BJ (cell line): ENCODE data around the gene HS3ST1. TPM values are rescaled to one million over a fixed set of nuclear protein-coding genes. Genes with fewer than 3 reads are reported as not detected.

ENCODE experiments used
- CTCF ChIA-PET: fragments of 350-600 bp; formaldehyde crosslinking; extraction: SDS; loops from one replicate; lab custom pipeline; 2021; ENCODE audit warnings: antibody characterized with exemption, inconsistent platforms; lab: Yijun Ruan, JAX
- POLR2A ChIA-PET: fragments of 300-600 bp; sonication (Branson Sonifier 250); formaldehyde crosslinking; extraction: SDS; loops from one replicate; lab custom pipeline; 2021; ENCODE audit warnings: antibody characterized with exemption; lab: Charles Lee
- DNase-seq: peaks from one replicate; pipeline ENCODE4 v3.0.0-alpha.2; 2011; ENCODE audit warnings: low read depth
- H3K27me3 ChIP-seq: 2 replicates; pipeline ENCODE4 v1.6.0; 2011; ENCODE audit warnings: low read length; ENCODE audit not compliant: control insufficient read depth, insufficient read depth
- H3K36me3 ChIP-seq: 2 replicates; pipeline ENCODE4 v1.5.1; 2011; ENCODE audit warnings: low read length; ENCODE audit not compliant: control insufficient read depth, insufficient read depth
- H3K4me3 ChIP-seq: 2 replicates; pipeline ENCODE4 v1.5.1; 2011; ENCODE audit warnings: low read depth, mild to moderate bottlenecking, control low read depth, low read length
- CTCF ChIP-seq: IDR thresholded peaks from 2 replicates; pipeline ENCODE4 v1.5.1; 2011; ENCODE audit warnings: low read depth, mild to moderate bottlenecking, control low read depth, inconsistent platforms, low read length, moderate library complexity; ENCODE audit not compliant: insufficient read depth
- polyA plus RNA-seq: library from polyadenylated mRNA; depleted of rRNA; stranded (reverse); fragments of >200 nt; gene quantifications from 2 replicates; pipeline ENCODE4 v1.2.3, GENCODE V29; 2011

HS3ST1 gene
- polyA plus RNA-seq, 1 experiment = not detected

DNA sequence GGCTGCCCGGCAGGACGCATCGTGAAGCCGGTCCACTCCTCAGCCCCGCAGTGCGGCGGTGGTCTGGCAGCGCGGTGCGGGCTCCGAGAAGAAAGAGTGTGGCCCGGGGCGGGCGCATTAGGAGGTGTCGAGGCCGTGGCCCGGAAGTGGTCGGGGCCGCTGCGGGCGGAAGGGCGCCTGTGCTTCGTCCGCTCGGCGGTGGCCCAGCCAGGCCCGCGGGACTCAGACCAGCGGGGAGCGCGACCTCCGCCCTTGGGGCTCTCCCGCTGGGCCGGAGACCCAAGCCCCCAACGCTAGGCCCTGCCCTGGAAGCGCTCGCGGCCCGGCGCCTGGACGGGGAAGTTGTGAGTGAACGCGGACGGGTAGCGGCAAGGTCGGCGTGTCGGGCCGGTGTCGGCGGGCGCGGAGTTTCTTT is 60.0 kb downstream of the HS3ST1 start:
- ChIA-PET POLR2A (no interaction called here), CTCF (no interaction called here)
- H3K4me3 ChIP-seq = no peak overlapping the region
- H3K27me3 ChIP-seq = no peaks in the 10 kb centered on the region
- no peak for TF ChIP-seq CTCF
- DNase-seq = no peak
- H3K36me3 ChIP-seq = no peaks in the 10 kb centered on the region

DNA sequence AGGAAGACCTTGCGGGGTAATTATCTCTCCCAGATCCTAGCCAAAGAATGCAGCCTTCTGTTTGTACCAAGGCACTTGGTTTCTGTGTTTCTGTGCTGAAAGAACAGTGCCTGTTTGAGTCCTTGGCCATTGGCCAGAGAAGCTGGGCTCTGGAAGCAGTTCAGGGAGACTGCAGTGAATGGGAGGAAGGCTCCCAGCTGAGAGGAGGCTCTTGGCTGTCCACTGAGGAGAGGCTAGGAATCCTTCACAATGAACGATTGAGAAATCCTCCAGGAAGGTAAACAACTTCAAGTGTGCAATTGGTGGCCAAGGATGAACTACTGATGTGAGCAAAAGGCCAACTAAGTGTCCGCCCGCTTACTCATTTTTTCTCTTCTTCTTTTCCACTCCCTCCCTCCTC is 61.3 kb downstream of the HS3ST1 start:
- Histone ChIP-seq H3K27me3 (no peaks in the 10 kb centered on the region), H3K36me3 (no peaks in the 10 kb centered on the region), H3K4me3 (no peak overlapping the region)
- DNase-seq = no peak
- CTCF ChIA-PET = no interaction called here
- POLR2A ChIA-PET = no interaction called here
- no peak for TF ChIP-seq CTCF

- CTCF ChIA-PET = interaction anchor here (0.6 kb wide), 1 partner anchor 815 kb away, joined by 3 read pairs; no protein-coding TSS in a partner anchor
- Histone ChIP-seq H3K36me3 (no peaks in the 10 kb centered on the region), H3K4me3 (no peak overlapping the region), H3K27me3 (no peaks in the 10 kb centered on the region)
- no peak for TF ChIP-seq CTCF
- no peak for DNase-seq
- POLR2A ChIA-PET = no interaction called here
Measured at GRCh38 chr4:11366859-11367258, 61.8 kb downstream of the HS3ST1 start.

DNA sequence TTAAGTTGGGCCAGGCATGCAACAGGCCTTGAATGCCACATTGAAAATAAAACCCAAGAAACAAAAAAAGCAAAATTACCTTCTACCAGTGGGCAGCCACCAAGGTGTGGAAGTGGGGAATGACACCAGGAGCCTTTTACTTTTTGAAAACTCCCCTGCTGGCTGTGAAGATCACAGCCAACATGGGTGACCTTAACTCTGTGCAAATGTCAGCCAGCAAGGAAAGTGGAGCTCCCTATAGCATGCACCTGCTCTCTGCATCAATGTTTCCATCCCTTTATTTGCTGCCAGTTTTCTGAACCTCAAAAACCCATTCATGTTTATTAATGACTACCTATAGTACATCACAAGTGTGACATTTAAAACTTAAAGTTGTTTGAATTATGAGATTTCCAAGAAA is 63.7 kb downstream of the HS3ST1 start:
- H3K4me3 ChIP-seq = no peak overlapping the region
- H3K36me3 ChIP-seq = no peaks in the 10 kb centered on the region
- CTCF ChIA-PET = no interaction called here
- POLR2A ChIA-PET = no interaction called here
- no peaks in the 10 kb centered on the region for H3K27me3 ChIP-seq
- no peak for TF ChIP-seq CTCF
- DNase-seq = no peak

GRCh38 chr4:11359591-11359990 is 69.1 kb downstream of the HS3ST1 start:
- Histone ChIP-seq H3K4me3 (no peak overlapping the region), H3K36me3 (no peaks in the 10 kb centered on the region), H3K27me3 (no peaks in the 10 kb centered on the region)
- ChIA-PET CTCF (no interaction called here), POLR2A (no interaction called here)
- no peak for TF ChIP-seq CTCF
- DNase-seq = no peak
